NB4 (cell line): ENCODE measurements around the gene TPD52L1.

Source experiments
- POLR2A ChIP-seq: IDR thresholded peaks from 2 replicates; pipeline ENCODE4 v1.6.1; 2011; ENCODE audit warnings: mild to moderate bottlenecking; ENCODE audit not compliant: insufficient read length; ENCODE audit errors: extremely low read depth
- TF ChIP-seq, protein P1 (sequence below): IDR thresholded peaks from one replicate; pipeline ENCODE4 v1.5.1; 2012; ENCODE audit warnings: low read depth, low read length

DNA sequence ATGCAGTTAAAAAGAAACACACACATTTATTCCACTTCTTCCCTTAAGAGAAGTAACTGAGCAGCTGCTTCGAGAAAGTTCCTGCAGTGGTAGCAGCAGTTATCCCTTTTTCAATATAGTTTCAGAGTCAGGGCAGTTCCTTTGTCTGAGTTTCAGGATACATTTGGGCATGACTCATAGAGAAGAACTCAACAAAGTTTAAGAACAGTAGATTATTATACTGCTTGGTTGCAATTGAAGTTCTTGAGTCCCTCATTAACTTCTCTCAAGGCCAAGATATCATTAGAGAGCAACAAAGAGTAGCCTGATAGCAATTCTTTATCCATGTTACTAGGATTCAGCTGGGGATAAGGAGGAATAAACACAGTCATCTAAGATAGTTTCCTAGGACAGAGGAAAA lies 54.4 kb downstream of the TPD52L1 start:
- TF ChIP-seq, protein P1, sequence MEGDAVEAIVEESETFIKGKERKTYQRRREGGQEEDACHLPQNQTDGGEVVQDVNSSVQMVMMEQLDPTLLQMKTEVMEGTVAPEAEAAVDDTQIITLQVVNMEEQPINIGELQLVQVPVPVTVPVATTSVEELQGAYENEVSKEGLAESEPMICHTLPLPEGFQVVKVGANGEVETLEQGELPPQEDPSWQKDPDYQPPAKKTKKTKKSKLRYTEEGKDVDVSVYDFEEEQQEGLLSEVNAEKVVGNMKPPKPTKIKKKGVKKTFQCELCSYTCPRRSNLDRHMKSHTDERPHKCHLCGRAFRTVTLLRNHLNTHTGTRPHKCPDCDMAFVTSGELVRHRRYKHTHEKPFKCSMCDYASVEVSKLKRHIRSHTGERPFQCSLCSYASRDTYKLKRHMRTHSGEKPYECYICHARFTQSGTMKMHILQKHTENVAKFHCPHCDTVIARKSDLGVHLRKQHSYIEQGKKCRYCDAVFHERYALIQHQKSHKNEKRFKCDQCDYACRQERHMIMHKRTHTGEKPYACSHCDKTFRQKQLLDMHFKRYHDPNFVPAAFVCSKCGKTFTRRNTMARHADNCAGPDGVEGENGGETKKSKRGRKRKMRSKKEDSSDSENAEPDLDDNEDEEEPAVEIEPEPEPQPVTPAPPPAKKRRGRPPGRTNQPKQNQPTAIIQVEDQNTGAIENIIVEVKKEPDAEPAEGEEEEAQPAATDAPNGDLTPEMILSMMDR = no peak
- TF ChIP-seq POLR2A = no peak
